Natural killer cell (primary cell): ENCODE results near the gene ARMH3. TPM values are rescaled to one million over a fixed set of nuclear protein-coding genes. Genes with fewer than 3 reads are reported as not detected.
"Not testable (repeated sequence)": the region's sequence is repeated elsewhere in the genome, so short reads cannot be mapped to it uniquely, and the experiment has no call there.

Experiments
- ATAC-seq, 3 donors: fragments of 150-1000 bp in 2 of 3; fragments of 200-7000 bp in 1 of 3; cut with Tn5 transposase; 1 replicate in 1 of 3; 2 replicates in 2 of 3; pipeline ENCODE4 v1.10.0; 2021; ENCODE audit warnings: mild to moderate bottlenecking in 2 of 3, moderate library complexity in 2 of 3
- DNase-seq, 2 donors: peaks; one replicate each; pipeline versions ENCODE4 v3.0.0 to v3.0.0-alpha.2; 2013 to 2021; ENCODE audit warnings: mixed read lengths in 1 of 2
- H3K27ac ChIP-seq: one replicate; pipeline ENCODE4 v1.5.1; 2013; ENCODE audit warnings: mild to moderate bottlenecking, low read length
- H3K27me3 ChIP-seq: one replicate; pipeline ENCODE4 v1.6.1; 2013; ENCODE audit warnings: low read length; ENCODE audit not compliant: control insufficient read depth, insufficient read depth
- H3K36me3 ChIP-seq: one replicate; pipeline ENCODE4 v1.6.1; 2013; ENCODE audit warnings: low read length; ENCODE audit not compliant: control insufficient read depth, insufficient read depth
- H3K4me1 ChIP-seq: one replicate; pipeline ENCODE4 v1.6.1; 2013; ENCODE audit warnings: low read length; ENCODE audit not compliant: control insufficient read depth, insufficient read depth
- H3K4me3 ChIP-seq: one replicate; pipeline ENCODE4 v1.5.1; 2013; ENCODE audit warnings: low read length
- H3K9me3 ChIP-seq: one replicate; pipeline ENCODE4 v1.6.1; 2013; ENCODE audit warnings: low read length; ENCODE audit not compliant: control insufficient read depth, insufficient read depth
- H3K27ac Mint-ChIP-seq, 2 donors: one replicate each; pipeline ENCODE4 v1.8.0; 2022; ENCODE audit warnings: mild to moderate bottlenecking in 2 of 2, mixed read lengths in 2 of 2, moderate library complexity in 1 of 2
- H3K27me3 Mint-ChIP-seq, 2 donors: one replicate each; pipeline ENCODE4 v1.8.0; 2022; ENCODE audit warnings: low read depth in 2 of 2, mixed read lengths in 2 of 2
- H3K36me3 Mint-ChIP-seq: one replicate; pipeline ENCODE4 v1.8.0; 2022; ENCODE audit warnings: mixed read lengths
- H3K4me1 Mint-ChIP-seq, 2 donors: one replicate each; pipeline ENCODE4 v1.8.0; 2022; ENCODE audit warnings: mixed read lengths in 2 of 2
- H3K4me3 Mint-ChIP-seq: one replicate; pipeline ENCODE4 v1.8.0; 2022; ENCODE audit warnings: mild to moderate bottlenecking, moderate library complexity, mixed read lengths
- H3K9me3 Mint-ChIP-seq, 2 donors: one replicate each; pipeline ENCODE4 v1.8.0; 2022; ENCODE audit warnings: mixed read lengths in 2 of 2
- CTCF ChIP-seq: fragments of 200-600 bp; IDR thresholded peaks from one replicate; pipeline ENCODE4 v1.8.0; 2022; ENCODE audit warnings: antibody characterized with exemption
- WGBS: methylation state at CpG from one replicate; pipeline ENCODE4 v1.1.7; 2013; ENCODE audit warnings: missing lambda C conversion rate; ENCODE audit not compliant: insufficient coverage; 5-methylcytosine and 5-hydroxymethylcytosine counted together
- intact Hi-C: fragments of 100-400 bp; cut with micrococcal nuclease; formaldehyde crosslinking; loops from one replicate; pipeline ENCODE4 v1.14.2; 2022
- total RNA-seq, 4 donors: library from RNA; stranded (reverse); fragments of 120-200 nt in 1 of 4; gene quantifications; one replicate each; pipeline versions ENCODE4 v1.2.3 to v1.2.4, GENCODE V29; 2013 to 2022

ARMH3 gene
- total RNA-seq, 3 donors from 2014 or later (not counting 1 experiment from before 2014, with no cell fraction given): 29.9 to 38.9 (median 35.4) TPM

- Mint-ChIP-seq H3K27ac (no peak overlapping the region), H3K4me3 (no peak overlapping the region), H3K4me1 (no peaks in the 10 kb centered on the region), H3K9me3 (no peaks in the 10 kb centered on the region), H3K27me3 (no peaks in the 10 kb centered on the region), H3K36me3 (peaks cover 15% of the 10 kb centered on the region)
- Histone ChIP-seq H3K27ac (no peak overlapping the region), H3K27me3 (no peaks in the 10 kb centered on the region), H3K36me3 (peaks cover 27% of the 10 kb centered on the region), H3K4me1 (no peaks in the 10 kb centered on the region), H3K9me3 (peaks cover 5% of the 10 kb centered on the region), H3K4me3 (no peak overlapping the region)
- intact Hi-C loops: no loop called here
- DNase-seq: no peak
- no peak for ATAC-seq
- TF ChIP-seq CTCF: no peak
These were observed 39.6 kb downstream of the ARMH3 start for GRCh38 chr10:102016416-102016815.

- H3K4me3 Mint-ChIP-seq: no peak overlapping the region
- H3K9me3 Mint-ChIP-seq: no peaks in the 10 kb centered on the region
- intact Hi-C loops: loop anchor here (1.0 to 5.0 kb wide), 3 partner anchors 61 to 171 kb away; no protein-coding TSS in a partner anchor
- no peak for TF ChIP-seq CTCF
- 77% methylated on average over 4 of the region's 4 CpGs for WGBS
- Histone ChIP-seq H3K4me1 (no peaks in the 10 kb centered on the region), H3K9me3 (no peaks in the 10 kb centered on the region), H3K36me3 (peaks cover 25% of the 10 kb centered on the region), H3K4me3 (no peak overlapping the region), H3K27me3 (no peaks in the 10 kb centered on the region), H3K27ac (no peak overlapping the region)
- H3K36me3 Mint-ChIP-seq: peaks cover 22% of the 10 kb centered on the region
- no peak overlapping the region for H3K27ac Mint-ChIP-seq
- H3K4me1 Mint-ChIP-seq: peaks cover 4 to 5% of the 10 kb centered on the region in 2 donors
- H3K27me3 Mint-ChIP-seq: no peaks in the 10 kb centered on the region
- ATAC-seq (no peak), DNase-seq (no peak)
These were observed 45.0 kb downstream of the ARMH3 start for GRCh38 chr10:102010961-102011360.

GRCh38 chr10:102009801-102010425 is 46.1 kb downstream of the ARMH3 start:
- H3K27ac Mint-ChIP-seq: no peak overlapping the region
- H3K27me3 ChIP-seq: no peaks in the 10 kb centered on the region
- TF ChIP-seq CTCF: peak; percentile 69
- H3K27ac ChIP-seq: no peak overlapping the region
- no peaks in the 10 kb centered on the region for H3K9me3 Mint-ChIP-seq
- ATAC-seq: peak; percentile 80 to 92 (median 90)
- WGBS: 100% methylated on average over 1 of the region's 1 CpG
- DNase-seq: peak in 1 of 2 donors; percentile 75
- no peaks in the 10 kb centered on the region for H3K4me1 ChIP-seq
- H3K4me3 ChIP-seq: no peak overlapping the region
- H3K9me3 ChIP-seq: no peaks in the 10 kb centered on the region
- peaks cover 23% of the 10 kb centered on the region for H3K36me3 Mint-ChIP-seq
- no peak overlapping the region for H3K4me3 Mint-ChIP-seq
- peaks cover 33% of the 10 kb centered on the region for H3K36me3 ChIP-seq
- intact Hi-C loops: loop anchor here (1.0 to 5.0 kb wide), 3 partner anchors 62 to 170 kb away; no protein-coding TSS in a partner anchor
- peaks cover 4 to 5% of the 10 kb centered on the region in 2 donors for H3K4me1 Mint-ChIP-seq
- H3K27me3 Mint-ChIP-seq: no peaks in the 10 kb centered on the region

GRCh38 chr10:102007796-102008195 is 48.2 kb downstream of the ARMH3 start:
- peaks cover 4 to 5% of the 10 kb centered on the region in 2 donors for H3K4me1 Mint-ChIP-seq
- H3K36me3 Mint-ChIP-seq: peaks cover 30% of the 10 kb centered on the region
- intact Hi-C loops: no loop called here

GRCh38 chr10:102007031-102007430 is 48.9 kb downstream of the ARMH3 start:
- ATAC-seq, H3K27me3 Mint-ChIP-seq, H3K27ac ChIP-seq, H3K27ac Mint-ChIP-seq, DNase-seq, H3K9me3 Mint-ChIP-seq, H3K9me3 ChIP-seq, H3K4me3 Mint-ChIP-seq, H3K4me3 ChIP-seq, H3K4me1 Mint-ChIP-seq, H3K27me3 ChIP-seq, intact Hi-C loops, H3K4me1 ChIP-seq: not testable (repeated sequence)
- H3K36me3 Mint-ChIP-seq: peaks cover 30% of the 10 kb centered on the region
- H3K36me3 ChIP-seq: peaks cover 37% of the 10 kb centered on the region
- WGBS: 71% methylated on average over 4 of the region's 4 CpGs

More at GRCh38 chr10:102007796-102008195, 48.2 kb downstream of the ARMH3 start:
- peaks cover under 1% of the 10 kb centered on the region for H3K4me1 ChIP-seq
- Mint-ChIP-seq H3K4me3 (no peak overlapping the region), H3K9me3 (no peaks in the 10 kb centered on the region), H3K27me3 (no peaks in the 10 kb centered on the region), H3K27ac (peak overlapping the region in 1 of 2 donors; percentile 6)
- 100% methylated on average over 1 of the region's 3 CpGs for WGBS
- peaks cover 39% of the 10 kb centered on the region for H3K36me3 ChIP-seq
- no peak for ATAC-seq
- no peak for DNase-seq
- H3K4me3 ChIP-seq: no peak overlapping the region
- no peak for TF ChIP-seq CTCF
- no peak overlapping the region for H3K27ac ChIP-seq
- H3K27me3 ChIP-seq: no peaks in the 10 kb centered on the region
- no peaks in the 10 kb centered on the region for H3K9me3 ChIP-seq
